ENCODE results near the gene SYNGR3.

DNA sequence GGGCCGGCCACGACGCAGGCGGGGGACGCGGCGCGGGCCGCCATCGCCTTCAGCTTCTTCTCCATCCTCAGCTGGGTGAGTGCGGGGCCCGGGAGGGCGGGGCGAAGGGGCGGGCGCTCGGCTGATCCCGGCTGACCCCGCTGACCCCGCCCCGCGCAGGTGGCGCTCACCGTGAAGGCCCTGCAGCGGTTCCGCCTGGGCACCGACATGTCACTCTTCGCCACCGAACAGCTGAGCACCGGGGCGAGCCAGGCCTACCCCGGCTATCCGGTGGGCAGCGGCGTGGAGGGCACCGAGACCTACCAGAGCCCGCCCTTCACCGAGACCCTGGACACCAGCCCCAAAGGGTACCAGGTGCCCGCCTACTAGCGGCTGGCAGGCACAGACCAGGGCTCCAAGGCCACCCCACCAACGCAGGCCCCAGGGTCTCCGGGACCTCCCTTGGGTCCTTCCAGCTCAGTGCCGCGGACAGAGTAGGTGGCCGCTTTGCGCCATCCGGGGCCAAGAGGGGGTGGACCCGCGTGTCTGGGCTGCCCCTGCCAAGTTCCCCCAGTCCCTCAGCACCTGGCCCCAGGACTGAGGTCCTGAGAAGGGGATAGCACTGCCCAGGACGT lies 3.0 kb downstream of the SYNGR3 start:
- TF ChIP-seq, protein P1, sequence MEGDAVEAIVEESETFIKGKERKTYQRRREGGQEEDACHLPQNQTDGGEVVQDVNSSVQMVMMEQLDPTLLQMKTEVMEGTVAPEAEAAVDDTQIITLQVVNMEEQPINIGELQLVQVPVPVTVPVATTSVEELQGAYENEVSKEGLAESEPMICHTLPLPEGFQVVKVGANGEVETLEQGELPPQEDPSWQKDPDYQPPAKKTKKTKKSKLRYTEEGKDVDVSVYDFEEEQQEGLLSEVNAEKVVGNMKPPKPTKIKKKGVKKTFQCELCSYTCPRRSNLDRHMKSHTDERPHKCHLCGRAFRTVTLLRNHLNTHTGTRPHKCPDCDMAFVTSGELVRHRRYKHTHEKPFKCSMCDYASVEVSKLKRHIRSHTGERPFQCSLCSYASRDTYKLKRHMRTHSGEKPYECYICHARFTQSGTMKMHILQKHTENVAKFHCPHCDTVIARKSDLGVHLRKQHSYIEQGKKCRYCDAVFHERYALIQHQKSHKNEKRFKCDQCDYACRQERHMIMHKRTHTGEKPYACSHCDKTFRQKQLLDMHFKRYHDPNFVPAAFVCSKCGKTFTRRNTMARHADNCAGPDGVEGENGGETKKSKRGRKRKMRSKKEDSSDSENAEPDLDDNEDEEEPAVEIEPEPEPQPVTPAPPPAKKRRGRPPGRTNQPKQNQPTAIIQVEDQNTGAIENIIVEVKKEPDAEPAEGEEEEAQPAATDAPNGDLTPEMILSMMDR (IDR thresholded peaks at IDR 0.05), result no peak
- no peak for TF ChIP-seq POLR2A (IDR thresholded peaks at IDR 0.05)
